ENCODE results near the gene ZFHX3.

- TF ChIP-seq CTCF (IDR thresholded peaks at IDR 0.05) (no peak), POLR2A (IDR thresholded peaks at IDR 0.05) (no peak)
These were observed 229.6 kb downstream of the ZFHX3 start for GRCh38 chr16:72818236-72818845.

All from testis (tissue), 2 donors.